Lower leg skin (tissue), 4 donors: Measurements from ENCODE around the gene STAM2. TPM values are rescaled to one million over a fixed set of nuclear protein-coding genes. Genes with fewer than 3 reads are reported as not detected.

Source experiments
- DNase-seq, 2 donors: peaks; one replicate each; pipeline ENCODE4 v3.0.0-alpha.2; 2019; ENCODE audit warnings: low spot score in 2 of 2
- H3K4me3 ChIP-seq: fragments of 200-600 bp; sonication (generic); 2 replicates; pipeline ENCODE4 v1.5.1; 2017; ENCODE audit warnings: mild to moderate bottlenecking, low read depth; ENCODE audit not compliant: poor library complexity, severe bottlenecking
- POLR2A ChIP-seq, 2 donors: fragments of 450-650 bp; IDR thresholded peaks; one replicate each; pipeline ENCODE4 v1.6.1; 2016 to 2017; ENCODE audit warnings: antibody characterized with exemption in 2 of 2, mild to moderate bottlenecking in 1 of 2, moderate library complexity in 1 of 2
- WGBS, 2 donors: methylation state at CpG; one replicate each; pipeline ENCODE4 v1.1.5; 2018; 5-methylcytosine and 5-hydroxymethylcytosine counted together
- intact Hi-C: fragments of 100-400 bp; cut with DNase I; formaldehyde crosslinking; loops from one replicate; pipeline ENCODE4 v1.15.0; 2023; ENCODE audit warnings: low total_unique reads
- total RNA-seq, 4 donors: library from RNA; depleted of rRNA; stranded (reverse); fragments of >200 nt; gene quantifications; one replicate each; pipeline ENCODE4 v1.1.0, GENCODE V29; 2016
- TF ChIP-seq, protein P1 (sequence below), 3 donors: fragments of 450-650 bp; IDR thresholded peaks; one replicate each; pipeline ENCODE4 v1.5.1; 2016; ENCODE audit warnings: antibody characterized with exemption in 3 of 3, mild to moderate bottlenecking in 3 of 3, moderate library complexity in 2 of 3

Gene STAM2
- 10 to 100 TPM; 13.2 to 29.8 (median 24.4) TPM for total RNA-seq

GRCh38 chr2:152175368-152176112 is at the start of gene STAM2:
Gene STAM2 (minus strand): TSS chr2:152175763. CDS start chr2:152175642, 121 bp downstream.
- TF ChIP-seq, protein P1, sequence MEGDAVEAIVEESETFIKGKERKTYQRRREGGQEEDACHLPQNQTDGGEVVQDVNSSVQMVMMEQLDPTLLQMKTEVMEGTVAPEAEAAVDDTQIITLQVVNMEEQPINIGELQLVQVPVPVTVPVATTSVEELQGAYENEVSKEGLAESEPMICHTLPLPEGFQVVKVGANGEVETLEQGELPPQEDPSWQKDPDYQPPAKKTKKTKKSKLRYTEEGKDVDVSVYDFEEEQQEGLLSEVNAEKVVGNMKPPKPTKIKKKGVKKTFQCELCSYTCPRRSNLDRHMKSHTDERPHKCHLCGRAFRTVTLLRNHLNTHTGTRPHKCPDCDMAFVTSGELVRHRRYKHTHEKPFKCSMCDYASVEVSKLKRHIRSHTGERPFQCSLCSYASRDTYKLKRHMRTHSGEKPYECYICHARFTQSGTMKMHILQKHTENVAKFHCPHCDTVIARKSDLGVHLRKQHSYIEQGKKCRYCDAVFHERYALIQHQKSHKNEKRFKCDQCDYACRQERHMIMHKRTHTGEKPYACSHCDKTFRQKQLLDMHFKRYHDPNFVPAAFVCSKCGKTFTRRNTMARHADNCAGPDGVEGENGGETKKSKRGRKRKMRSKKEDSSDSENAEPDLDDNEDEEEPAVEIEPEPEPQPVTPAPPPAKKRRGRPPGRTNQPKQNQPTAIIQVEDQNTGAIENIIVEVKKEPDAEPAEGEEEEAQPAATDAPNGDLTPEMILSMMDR (IDR thresholded peaks at IDR 0.05), result peak in 1 of 3 donors; percentile 98
- TF ChIP-seq POLR2A (IDR thresholded peaks at IDR 0.05), result peak in 1 of 2 donors; percentile 40
- DNase-seq, result peak; percentile 90 to 98
- peak within 1 kb of the TSS; percentile 81 for H3K4me3 ChIP-seq
- 0 to 2% methylated on average over 22 to 64 of the region's 72 CpGs for WGBS, 2 donors
- intact Hi-C loops, result no loop called here

GRCh38 chr2:152223977-152224376 is 48.4 kb upstream of the STAM2 start:
- DNase-seq, result no peak
- no peak for TF ChIP-seq POLR2A (IDR thresholded peaks at IDR 0.05)
- TF ChIP-seq, protein P1 (IDR thresholded peaks at IDR 0.05), result no peak
- WGBS, 2 donors, result 35 to 37% methylated on average over 2 of the region's 2 CpGs
- H3K4me3 ChIP-seq, result no peak overlapping the region
- intact Hi-C loops, result no loop called here

DNA sequence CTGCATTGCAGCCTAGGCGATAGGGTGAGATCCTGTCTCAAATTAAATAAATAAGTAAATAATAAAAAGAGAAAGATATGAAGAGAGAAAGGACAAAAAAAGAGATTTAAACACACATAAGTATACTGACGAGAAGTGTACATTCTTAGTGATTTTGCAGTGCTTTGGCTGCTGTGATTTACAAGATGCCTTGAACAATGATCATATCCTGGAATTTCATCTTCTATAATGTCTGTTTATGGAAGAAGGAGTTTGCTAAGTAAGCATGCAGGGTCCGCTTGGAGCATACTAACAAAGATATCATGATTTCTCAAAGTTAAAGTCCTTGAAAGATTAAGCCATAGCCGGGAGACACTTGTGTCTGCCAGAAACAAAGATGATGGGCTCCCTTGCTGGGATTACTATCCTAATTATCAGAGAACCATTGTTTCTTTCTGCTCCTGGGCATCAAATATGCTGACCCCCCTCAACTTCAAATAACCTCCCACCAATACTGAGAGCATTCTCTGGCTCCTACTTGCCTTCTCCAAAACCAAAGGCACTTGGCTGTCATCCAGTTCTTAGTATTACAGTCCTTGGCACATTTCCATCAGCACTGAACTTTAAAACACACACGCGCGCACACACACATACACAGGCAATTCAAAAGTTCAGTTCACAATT is 47.5 kb upstream of the STAM2 start:
- intact Hi-C loops, result no loop called here
- 34 to 39% methylated on average over 7 of the region's 7 CpGs for WGBS, 2 donors
- TF ChIP-seq POLR2A (IDR thresholded peaks at IDR 0.05), result no peak
- TF ChIP-seq, protein P1 (IDR thresholded peaks at IDR 0.05), result no peak
- H3K4me3 ChIP-seq, result no peak overlapping the region
- DNase-seq, result peak in 1 of 2 donors; percentile 42

GRCh38 chr2:152221839-152222238 is 46.3 kb upstream of the STAM2 start:
- WGBS, 2 donors, result 45 to 51% methylated on average over 3 of the region's 3 CpGs
- intact Hi-C loops, result no loop called here
- no peak for DNase-seq
- no peak for TF ChIP-seq POLR2A (IDR thresholded peaks at IDR 0.05)
- TF ChIP-seq, protein P1 (IDR thresholded peaks at IDR 0.05), result no peak
- no peak overlapping the region for H3K4me3 ChIP-seq

- no peak for DNase-seq
- TF ChIP-seq, protein P1 (IDR thresholded peaks at IDR 0.05), result no peak
- no peak for TF ChIP-seq POLR2A (IDR thresholded peaks at IDR 0.05)
- 89 to 91% methylated on average over 4 of the region's 4 CpGs for WGBS, 2 donors
- no peak overlapping the region for H3K4me3 ChIP-seq
- intact Hi-C loops, result no loop called here
Measured at GRCh38 chr2:152219077-152219828, 43.7 kb upstream of the STAM2 start.
